PC-9 (cell line): ENCODE measurements around the gene CD300C.

Source experiments
- EZH2 ChIP-seq: fragments of 200-600 bp; sonication (generic); IDR thresholded peaks from 2 replicates; pipeline ENCODE4 v1.8.0; 2017; ENCODE audit warnings: antibody characterized with exemption, low read depth
- TF ChIP-seq, protein P1 (sequence below): fragments of 200-600 bp; sonication (generic); conservative IDR thresholded peaks from 2 replicates; pipeline ENCODE4 v1.6.1; 2017; ENCODE audit warnings: mixed run types, antibody characterized with exemption, mild to moderate bottlenecking, moderate library complexity

DNA sequence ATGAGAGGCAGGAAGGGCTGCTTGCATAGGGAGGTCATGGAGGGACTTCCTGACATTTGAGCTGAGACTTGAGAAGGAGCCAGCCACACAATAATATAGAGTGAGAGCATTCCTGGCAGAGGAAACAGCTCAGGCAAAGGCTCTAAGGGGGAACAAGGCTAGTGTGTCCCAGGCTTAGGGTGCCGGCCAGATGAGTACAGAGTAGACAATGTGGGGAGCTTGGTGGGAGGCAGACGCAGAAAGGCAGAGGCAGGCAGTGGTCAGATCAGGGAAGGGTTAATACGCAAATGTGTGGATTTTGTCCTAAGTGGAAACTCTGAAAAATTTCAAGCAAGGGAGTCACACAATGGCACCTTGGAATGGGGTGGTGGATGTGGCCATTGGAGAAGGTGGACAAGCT, 45.9 kb downstream of the CD300C start:
- TF ChIP-seq, protein P1, sequence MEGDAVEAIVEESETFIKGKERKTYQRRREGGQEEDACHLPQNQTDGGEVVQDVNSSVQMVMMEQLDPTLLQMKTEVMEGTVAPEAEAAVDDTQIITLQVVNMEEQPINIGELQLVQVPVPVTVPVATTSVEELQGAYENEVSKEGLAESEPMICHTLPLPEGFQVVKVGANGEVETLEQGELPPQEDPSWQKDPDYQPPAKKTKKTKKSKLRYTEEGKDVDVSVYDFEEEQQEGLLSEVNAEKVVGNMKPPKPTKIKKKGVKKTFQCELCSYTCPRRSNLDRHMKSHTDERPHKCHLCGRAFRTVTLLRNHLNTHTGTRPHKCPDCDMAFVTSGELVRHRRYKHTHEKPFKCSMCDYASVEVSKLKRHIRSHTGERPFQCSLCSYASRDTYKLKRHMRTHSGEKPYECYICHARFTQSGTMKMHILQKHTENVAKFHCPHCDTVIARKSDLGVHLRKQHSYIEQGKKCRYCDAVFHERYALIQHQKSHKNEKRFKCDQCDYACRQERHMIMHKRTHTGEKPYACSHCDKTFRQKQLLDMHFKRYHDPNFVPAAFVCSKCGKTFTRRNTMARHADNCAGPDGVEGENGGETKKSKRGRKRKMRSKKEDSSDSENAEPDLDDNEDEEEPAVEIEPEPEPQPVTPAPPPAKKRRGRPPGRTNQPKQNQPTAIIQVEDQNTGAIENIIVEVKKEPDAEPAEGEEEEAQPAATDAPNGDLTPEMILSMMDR: no peak
- no peak for TF ChIP-seq EZH2
